ENCODE results near the gene GNAL. TPM values are rescaled to one million over a fixed set of nuclear protein-coding genes. Genes with fewer than 3 reads are reported as not detected.
"Not testable (repeated sequence)": the region's sequence is repeated elsewhere in the genome, so short reads cannot be mapped to it uniquely, and the experiment has no call there.

The GNAL gene
- 0.21 and 0.24 TPM in 2 replicates for total RNA-seq

DNA sequence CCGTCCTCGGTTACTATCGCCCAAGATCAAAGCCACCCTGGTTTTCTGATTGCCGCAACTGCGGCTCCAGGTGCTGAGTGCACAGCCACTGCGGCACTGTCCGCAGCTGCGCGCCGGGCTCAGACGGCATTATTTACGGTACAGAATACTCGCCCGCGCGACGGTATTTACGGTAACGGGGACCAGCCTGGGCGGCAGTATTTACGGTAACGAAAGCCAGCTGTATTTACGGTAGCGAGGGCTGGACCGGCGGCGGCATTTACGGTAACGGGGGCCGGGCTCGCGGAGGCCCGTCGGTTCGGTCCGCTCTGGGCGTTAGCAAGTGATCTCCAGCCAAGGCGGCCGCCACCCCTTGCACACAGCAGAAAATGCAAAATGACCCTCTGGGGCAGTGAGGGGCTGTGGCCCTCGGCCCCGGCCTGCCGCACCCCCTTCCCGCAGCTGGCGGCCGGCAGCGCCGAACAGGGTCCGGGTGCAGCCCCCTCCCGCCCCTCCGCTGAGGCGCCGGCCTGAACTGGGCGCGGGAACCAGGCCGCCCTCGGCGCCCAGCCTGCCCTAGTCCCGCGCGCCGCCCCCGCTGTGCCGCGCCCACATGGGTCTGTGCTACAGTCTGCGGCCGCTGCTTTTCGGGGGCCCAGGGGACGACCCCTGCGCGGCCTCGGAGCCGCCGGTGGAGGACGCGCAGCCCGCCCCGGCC, at the start of gene GNAL:
Gene GNAL (plus strand): TSS at position 293 of the 697 bp plus-strand sequence. CDS start 300 bp downstream, at position 593.
- peak within 1 kb of the TSS; percentile 60 for H3K4me3 Mint-ChIP-seq
- peaks cover 8% of the 10 kb centered on the region for H3K4me1 Mint-ChIP-seq (ENCODE audit: low read depth)
- H3K27me3 Mint-ChIP-seq (ENCODE audit: insufficient read depth): peaks cover 38% of the 10 kb centered on the region
- peak; percentile 49 for DNase-seq (ENCODE audit: low spot score)
- intact Hi-C loops (cut with micrococcal nuclease): loop anchor here (2.0 kb wide), 1 partner anchor 162 kb away; the partner anchor contains the start of gene CHMP1B
- no peaks in the 10 kb centered on the region for H3K36me3 Mint-ChIP-seq (ENCODE audit: low read depth)
- H3K27ac Mint-ChIP-seq: no peak within 1 kb of the TSS
- H3K9me3 Mint-ChIP-seq: no peaks in the 10 kb centered on the region

DNA sequence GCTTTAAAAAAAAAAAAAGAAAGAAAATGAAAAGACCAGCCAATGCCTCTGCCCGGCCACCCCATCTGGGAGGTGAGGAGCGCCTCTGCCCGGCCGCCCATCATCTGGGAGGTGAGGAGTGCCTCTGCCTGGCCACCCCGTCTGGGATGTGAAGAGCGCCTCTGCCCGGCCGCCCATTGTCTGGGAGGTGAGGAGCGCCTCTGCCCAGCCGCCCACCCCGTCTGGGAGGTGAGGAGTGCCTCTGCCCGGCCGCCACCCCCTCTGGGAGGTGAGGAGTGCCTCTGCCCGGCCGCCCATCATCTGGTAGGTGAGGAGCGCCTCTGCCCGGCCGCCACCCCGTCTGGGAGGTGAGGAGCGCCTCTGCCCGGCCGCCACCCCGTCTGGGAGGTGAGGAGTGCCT, 41.8 kb upstream of the GNAL start:
- intact Hi-C loops (cut with micrococcal nuclease): not testable (repeated sequence)

GRCh38 chr18:11647804-11648203, 41.3 kb upstream of the GNAL start:
- H3K4me3 Mint-ChIP-seq; intact Hi-C loops (cut with micrococcal nuclease); H3K27ac Mint-ChIP-seq; H3K36me3 Mint-ChIP-seq (ENCODE audit: low read depth); H3K27me3 Mint-ChIP-seq (ENCODE audit: insufficient read depth); DNase-seq (ENCODE audit: low spot score); H3K4me1 Mint-ChIP-seq (ENCODE audit: low read depth); H3K9me3 Mint-ChIP-seq: not testable (repeated sequence)

More for the DNA sequence above, 41.8 kb upstream of the GNAL start:
- DNase-seq (ENCODE audit: low spot score); H3K4me3 Mint-ChIP-seq; H3K4me1 Mint-ChIP-seq (ENCODE audit: low read depth); H3K27me3 Mint-ChIP-seq (ENCODE audit: insufficient read depth); H3K9me3 Mint-ChIP-seq; H3K27ac Mint-ChIP-seq; H3K36me3 Mint-ChIP-seq (ENCODE audit: low read depth): not testable (repeated sequence)

DNA sequence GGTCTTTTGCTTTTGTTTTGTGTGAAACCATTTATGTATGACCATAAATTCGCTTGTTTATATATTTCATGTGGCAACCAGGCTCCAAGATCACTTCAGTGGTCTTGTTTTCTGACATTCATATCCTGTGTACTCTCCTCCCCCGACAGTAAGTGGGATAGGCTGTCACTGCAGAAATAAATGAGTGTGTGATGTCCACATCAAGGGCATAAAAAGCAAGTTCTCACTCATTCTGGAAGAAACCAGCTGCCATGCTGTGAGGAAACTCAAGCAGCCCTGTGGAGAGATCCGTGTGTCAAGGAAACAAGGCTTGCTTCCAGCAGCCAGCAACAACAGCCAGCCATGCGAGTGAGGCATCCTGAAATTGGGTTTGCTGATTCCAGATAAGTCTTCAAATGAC, 39.2 kb upstream of the GNAL start:
- Mint-ChIP-seq H3K27me3 (ENCODE audit: insufficient read depth) (peaks cover 13% of the 10 kb centered on the region), H3K27ac (no peak overlapping the region), H3K4me3 (no peak overlapping the region), H3K36me3 (ENCODE audit: low read depth) (no peaks in the 10 kb centered on the region), H3K9me3 (no peaks in the 10 kb centered on the region), H3K4me1 (ENCODE audit: low read depth) (no peaks in the 10 kb centered on the region)
- no peak for DNase-seq (ENCODE audit: low spot score)
- intact Hi-C loops (cut with micrococcal nuclease): no loop called here

GRCh38 chr18:11651899-11652298, 37.2 kb upstream of the GNAL start:
- H3K4me3 Mint-ChIP-seq: no peak overlapping the region
- intact Hi-C loops (cut with micrococcal nuclease): no loop called here
- no peak for DNase-seq (ENCODE audit: low spot score)

GRCh38 chr18:11653521-11653920, 35.5 kb upstream of the GNAL start:
- intact Hi-C loops (cut with micrococcal nuclease): no loop called here
- no peak overlapping the region for H3K4me3 Mint-ChIP-seq
- no peak overlapping the region for H3K27ac Mint-ChIP-seq
- no peaks in the 10 kb centered on the region for H3K36me3 Mint-ChIP-seq (ENCODE audit: low read depth)
- no peak for DNase-seq (ENCODE audit: low spot score)
- H3K9me3 Mint-ChIP-seq: no peaks in the 10 kb centered on the region
- H3K27me3 Mint-ChIP-seq (ENCODE audit: insufficient read depth): peaks cover 18% of the 10 kb centered on the region
- no peaks in the 10 kb centered on the region for H3K4me1 Mint-ChIP-seq (ENCODE audit: low read depth)

More at GRCh38 chr18:11651899-11652298, 37.2 kb upstream of the GNAL start:
- H3K27me3 Mint-ChIP-seq (ENCODE audit: insufficient read depth): peaks cover 13% of the 10 kb centered on the region
- no peak overlapping the region for H3K27ac Mint-ChIP-seq
- no peaks in the 10 kb centered on the region for H3K36me3 Mint-ChIP-seq (ENCODE audit: low read depth)
- no peaks in the 10 kb centered on the region for H3K4me1 Mint-ChIP-seq (ENCODE audit: low read depth)
- no peaks in the 10 kb centered on the region for H3K9me3 Mint-ChIP-seq

DNA sequence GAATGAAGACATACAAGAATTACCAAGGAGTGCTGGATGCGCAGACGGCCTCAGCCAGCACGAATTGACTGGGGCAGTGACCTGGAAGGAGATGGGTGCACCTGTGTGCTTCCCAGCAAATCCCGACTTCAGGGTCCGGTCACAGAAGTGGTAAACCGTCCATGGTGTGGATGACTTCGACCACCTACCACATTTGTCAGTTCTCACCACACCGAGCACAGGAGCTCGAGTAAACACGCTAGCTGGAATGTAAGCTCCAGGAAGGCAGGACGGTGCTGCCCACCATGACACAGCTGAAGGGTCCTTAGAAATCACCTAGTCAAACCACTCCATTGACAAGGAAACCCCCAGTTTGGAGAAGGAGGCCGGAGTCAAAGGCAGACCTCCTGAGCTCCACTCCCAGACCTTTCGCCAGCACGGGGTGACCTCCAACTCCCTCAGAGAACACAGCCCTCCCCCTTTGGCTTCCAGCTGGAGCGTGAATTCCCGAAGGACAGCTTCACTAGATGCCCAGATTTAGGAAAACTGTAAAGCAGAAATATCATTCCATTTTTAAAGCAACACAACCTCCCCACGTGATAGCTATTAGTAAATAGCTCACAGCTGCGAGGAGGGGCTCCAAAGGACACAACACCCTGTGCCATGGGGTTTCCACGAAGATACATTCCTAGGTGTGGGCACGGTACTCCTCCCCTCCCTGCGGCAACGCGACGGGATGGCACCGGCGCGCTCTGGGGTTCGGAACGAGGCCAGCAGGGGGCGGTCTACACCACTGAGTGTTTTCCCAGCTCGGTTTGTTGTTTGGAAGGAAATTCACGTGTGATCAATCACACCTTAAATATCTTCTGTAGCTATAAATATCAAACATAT, 34.1 kb upstream of the GNAL start:
- Mint-ChIP-seq H3K4me3 (no peak overlapping the region), H3K4me1 (ENCODE audit: low read depth) (no peaks in the 10 kb centered on the region), H3K9me3 (no peaks in the 10 kb centered on the region), H3K27ac (no peak overlapping the region), H3K36me3 (ENCODE audit: low read depth) (no peaks in the 10 kb centered on the region), H3K27me3 (ENCODE audit: insufficient read depth) (peaks cover 15% of the 10 kb centered on the region)
- no peak for DNase-seq (ENCODE audit: low spot score)
- intact Hi-C loops (cut with micrococcal nuclease): loop anchor here (5.0 kb wide), 1 partner anchor 282 kb away; no protein-coding TSS in a partner anchor

DNA sequence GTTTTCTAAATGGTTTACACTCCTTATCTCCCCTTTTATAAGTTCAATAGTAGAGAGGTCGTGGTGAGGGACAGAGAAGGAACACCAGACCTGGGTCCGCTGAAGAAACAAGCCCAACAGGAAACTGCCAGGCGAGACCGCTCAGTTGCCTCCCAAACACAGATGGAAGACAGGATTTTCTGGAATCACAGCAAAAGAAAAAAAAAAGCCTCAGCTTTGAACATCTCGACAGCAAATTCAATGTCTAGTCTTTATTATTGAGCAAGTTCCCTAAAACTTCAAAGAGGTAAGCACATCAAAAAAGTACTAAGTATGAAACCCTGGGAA, 33.5 kb upstream of the GNAL start:
- no peaks in the 10 kb centered on the region for H3K36me3 Mint-ChIP-seq (ENCODE audit: low read depth)
- intact Hi-C loops (cut with micrococcal nuclease): loop anchor here (5.0 kb wide), 1 partner anchor 282 kb away; no protein-coding TSS in a partner anchor
- no peaks in the 10 kb centered on the region for H3K4me1 Mint-ChIP-seq (ENCODE audit: low read depth)
- no peak overlapping the region for H3K4me3 Mint-ChIP-seq
- no peak overlapping the region for H3K27ac Mint-ChIP-seq
- no peaks in the 10 kb centered on the region for H3K9me3 Mint-ChIP-seq
- H3K27me3 Mint-ChIP-seq (ENCODE audit: insufficient read depth): peaks cover 15% of the 10 kb centered on the region
- DNase-seq (ENCODE audit: low spot score): no peak

DNA sequence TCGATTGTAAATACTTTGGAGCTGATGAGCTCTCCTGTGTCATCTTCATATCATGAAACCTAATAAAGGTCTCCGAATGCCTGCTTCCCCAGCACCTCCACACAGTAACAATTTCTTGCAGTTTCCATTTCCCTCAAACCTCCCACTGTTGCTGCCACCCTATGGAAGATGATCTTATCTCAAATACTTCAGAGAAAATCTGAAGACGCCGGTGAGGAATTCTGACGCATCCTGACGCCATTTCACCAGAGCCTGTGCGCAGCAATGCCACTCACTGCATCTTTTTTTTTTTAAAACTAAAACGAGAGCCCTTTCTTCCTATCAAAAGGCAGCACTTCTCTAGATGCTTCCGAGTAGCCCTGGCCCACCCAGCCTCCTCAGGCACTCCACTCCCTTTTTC, 31.9 kb upstream of the GNAL start:
- H3K36me3 Mint-ChIP-seq (ENCODE audit: low read depth): no peaks in the 10 kb centered on the region
- H3K4me3 Mint-ChIP-seq: no peak overlapping the region
- no peak overlapping the region for H3K27ac Mint-ChIP-seq
- H3K27me3 Mint-ChIP-seq (ENCODE audit: insufficient read depth): peaks cover 15% of the 10 kb centered on the region
- H3K9me3 Mint-ChIP-seq: no peaks in the 10 kb centered on the region
- intact Hi-C loops (cut with micrococcal nuclease): loop anchor here (5.0 kb wide), 1 partner anchor 280 kb away; no protein-coding TSS in a partner anchor
- H3K4me1 Mint-ChIP-seq (ENCODE audit: low read depth): no peaks in the 10 kb centered on the region
- DNase-seq (ENCODE audit: low spot score): no peak

- peaks cover 15% of the 10 kb centered on the region for H3K27me3 Mint-ChIP-seq (ENCODE audit: insufficient read depth)
- H3K4me3 Mint-ChIP-seq: no peak overlapping the region
- H3K27ac Mint-ChIP-seq: no peak overlapping the region
- no peaks in the 10 kb centered on the region for H3K9me3 Mint-ChIP-seq
- intact Hi-C loops (cut with micrococcal nuclease): loop anchor here (5.0 kb wide), 1 partner anchor 280 kb away; no protein-coding TSS in a partner anchor
- no peak for DNase-seq (ENCODE audit: low spot score)
- no peaks in the 10 kb centered on the region for H3K4me1 Mint-ChIP-seq (ENCODE audit: low read depth)
- no peaks in the 10 kb centered on the region for H3K36me3 Mint-ChIP-seq (ENCODE audit: low read depth)
These were observed 31.5 kb upstream of the GNAL start for GRCh38 chr18:11657554-11657953.

- peaks cover 14% of the 10 kb centered on the region for H3K27me3 Mint-ChIP-seq (ENCODE audit: insufficient read depth)
- no peaks in the 10 kb centered on the region for H3K36me3 Mint-ChIP-seq (ENCODE audit: low read depth)
- H3K4me3 Mint-ChIP-seq: no peak overlapping the region
- DNase-seq (ENCODE audit: low spot score): no peak
- no peaks in the 10 kb centered on the region for H3K9me3 Mint-ChIP-seq
- no peak overlapping the region for H3K27ac Mint-ChIP-seq
- intact Hi-C loops (cut with micrococcal nuclease): loop anchor here (5.0 kb wide), 1 partner anchor 279 kb away; no protein-coding TSS in a partner anchor
- H3K4me1 Mint-ChIP-seq (ENCODE audit: low read depth): no peaks in the 10 kb centered on the region
These were observed 31.0 kb upstream of the GNAL start for GRCh38 chr18:11658019-11658418.

GRCh38 chr18:11658989-11659388, 30.1 kb upstream of the GNAL start:
- no peaks in the 10 kb centered on the region for H3K9me3 Mint-ChIP-seq
- H3K27ac Mint-ChIP-seq: no peak overlapping the region
- H3K4me3 Mint-ChIP-seq: no peak overlapping the region
- intact Hi-C loops (cut with micrococcal nuclease): loop anchor here (5.0 kb wide), 1 partner anchor 278 kb away; no protein-coding TSS in a partner anchor
- H3K27me3 Mint-ChIP-seq (ENCODE audit: insufficient read depth): peaks cover 11% of the 10 kb centered on the region
- no peaks in the 10 kb centered on the region for H3K4me1 Mint-ChIP-seq (ENCODE audit: low read depth)
- DNase-seq (ENCODE audit: low spot score): no peak
- H3K36me3 Mint-ChIP-seq (ENCODE audit: low read depth): no peaks in the 10 kb centered on the region

DNA sequence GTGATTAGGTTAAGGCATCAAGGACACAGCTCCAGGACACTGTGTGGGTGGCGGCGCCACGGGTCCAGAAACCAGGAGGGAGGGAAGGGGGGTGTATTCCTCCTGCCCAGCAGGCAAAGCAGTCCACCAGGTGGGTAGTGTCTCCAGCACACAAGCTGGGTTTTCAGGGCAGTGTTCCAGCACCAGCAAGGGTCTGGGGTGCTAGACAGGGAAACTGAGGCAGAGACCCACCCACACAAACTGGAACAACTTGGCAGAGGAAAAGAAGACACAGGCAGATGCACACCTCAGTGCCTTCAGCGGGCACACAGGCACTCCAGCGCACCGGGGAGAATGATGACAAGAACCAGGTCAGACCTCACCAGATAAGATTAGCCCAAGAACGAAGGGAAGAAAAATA, 28.4 kb upstream of the GNAL start:
- intact Hi-C loops (cut with micrococcal nuclease): no loop called here
- Mint-ChIP-seq H3K4me3 (no peak overlapping the region), H3K4me1 (ENCODE audit: low read depth) (no peaks in the 10 kb centered on the region), H3K27ac (no peak overlapping the region), H3K27me3 (ENCODE audit: insufficient read depth) (peaks cover 5% of the 10 kb centered on the region), H3K36me3 (ENCODE audit: low read depth) (no peaks in the 10 kb centered on the region), H3K9me3 (no peaks in the 10 kb centered on the region)
- no peak for DNase-seq (ENCODE audit: low spot score)

Measured in activated T-helper 1 cell treated with anti-CD3 and anti-CD28 coated beads, Interleukin-12 subunit alpha, Interleukin-12 subunit beta, Interleukin-2, Interleukin-4 antibody, amounts not matched to agents 30 ng/mL and 10 ng/mL and 1 ng/mL, durations not matched to agents 14 hours and 24 hours and 36 hours (primary cell).